Stimulated activated naive CD8-positive, alpha-beta T cell treated with anti-CD3 and anti-CD28 coated beads, Interleukin-15, Interleukin-2, amounts not matched to agents 100 ng/mL and 50 ng/mL, for 24 hours (primary cell): ENCODE results near the gene CHDH.

ENCODE experiments used
- H3K27ac Mint-ChIP-seq: one replicate; pipeline ENCODE4 v1.8.0; 2021; ENCODE audit warnings: mild to moderate bottlenecking, mixed read lengths
- H3K27me3 Mint-ChIP-seq: one replicate; pipeline ENCODE4 v1.8.0; 2021; ENCODE audit warnings: mixed read lengths
- H3K36me3 Mint-ChIP-seq: one replicate; pipeline ENCODE4 v1.8.0; 2021; ENCODE audit warnings: low read depth, mixed read lengths
- H3K4me1 Mint-ChIP-seq: one replicate; pipeline ENCODE4 v1.8.0; 2021; ENCODE audit warnings: low read depth, mixed read lengths
- H3K4me3 Mint-ChIP-seq: one replicate; pipeline ENCODE4 v1.8.0; 2021; ENCODE audit warnings: mild to moderate bottlenecking, mixed read lengths
- H3K9me3 Mint-ChIP-seq: one replicate; pipeline ENCODE4 v1.8.0; 2021; ENCODE audit warnings: mixed read lengths

CHDH gene

DNA sequence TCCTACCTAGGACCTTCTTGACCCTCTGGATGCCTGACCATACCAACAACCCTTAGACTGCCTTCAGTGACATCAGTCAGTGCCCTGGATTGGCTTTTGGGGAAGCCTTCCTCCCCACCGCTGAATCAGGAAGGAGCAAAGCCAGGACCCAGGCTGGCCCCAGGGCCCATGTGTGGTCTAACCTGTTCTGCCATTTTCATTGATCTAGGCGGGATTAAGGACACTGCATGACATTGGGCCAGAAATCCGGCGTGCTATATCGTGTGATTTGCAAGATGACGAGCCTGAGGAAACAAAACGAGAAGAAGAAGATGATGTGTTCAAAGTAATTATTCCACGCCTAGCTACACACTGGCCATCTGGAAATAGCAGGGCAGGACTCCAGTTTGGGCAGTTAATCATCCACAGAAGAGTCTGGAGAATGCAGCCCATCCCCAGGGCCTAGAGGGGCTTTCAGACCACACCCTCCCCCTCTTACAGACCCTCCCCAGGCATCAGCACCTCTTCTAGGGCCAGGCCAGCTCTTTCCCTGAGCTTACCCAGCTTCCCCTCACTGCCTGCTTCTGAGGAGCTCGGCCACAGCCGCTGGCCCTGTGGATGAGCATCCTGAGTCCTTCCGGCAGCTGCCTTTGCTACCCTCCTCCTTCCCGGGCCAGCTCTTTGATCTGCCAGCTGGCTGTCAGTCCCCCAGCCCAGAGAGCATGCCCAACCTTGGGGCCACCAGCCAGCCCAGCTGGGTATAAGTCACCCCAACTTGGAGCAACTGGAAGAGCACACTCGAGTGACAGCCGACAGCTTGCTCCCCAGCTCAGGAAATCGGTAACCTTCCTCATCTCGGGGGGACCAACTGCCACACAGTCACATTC is 45.9 kb downstream of the CHDH start:
- H3K27me3 Mint-ChIP-seq: peaks cover 4% of the 10 kb centered on the region
- H3K36me3 Mint-ChIP-seq: no peaks in the 10 kb centered on the region
- no peak overlapping the region for H3K4me3 Mint-ChIP-seq
- no peaks in the 10 kb centered on the region for H3K9me3 Mint-ChIP-seq
- no peak overlapping the region for H3K27ac Mint-ChIP-seq
- H3K4me1 Mint-ChIP-seq: no peaks in the 10 kb centered on the region

GRCh38 chr3:53799338-53799865 is 46.8 kb downstream of the CHDH start:
- H3K4me3 Mint-ChIP-seq: no peak overlapping the region
- H3K9me3 Mint-ChIP-seq: no peaks in the 10 kb centered on the region
- H3K36me3 Mint-ChIP-seq: no peaks in the 10 kb centered on the region
- no peak overlapping the region for H3K27ac Mint-ChIP-seq
- H3K27me3 Mint-ChIP-seq: peaks cover 4% of the 10 kb centered on the region
- H3K4me1 Mint-ChIP-seq: no peaks in the 10 kb centered on the region

- H3K9me3 Mint-ChIP-seq: no peaks in the 10 kb centered on the region
Measured at GRCh38 chr3:53798144-53798543, 48.1 kb downstream of the CHDH start.

DNA sequence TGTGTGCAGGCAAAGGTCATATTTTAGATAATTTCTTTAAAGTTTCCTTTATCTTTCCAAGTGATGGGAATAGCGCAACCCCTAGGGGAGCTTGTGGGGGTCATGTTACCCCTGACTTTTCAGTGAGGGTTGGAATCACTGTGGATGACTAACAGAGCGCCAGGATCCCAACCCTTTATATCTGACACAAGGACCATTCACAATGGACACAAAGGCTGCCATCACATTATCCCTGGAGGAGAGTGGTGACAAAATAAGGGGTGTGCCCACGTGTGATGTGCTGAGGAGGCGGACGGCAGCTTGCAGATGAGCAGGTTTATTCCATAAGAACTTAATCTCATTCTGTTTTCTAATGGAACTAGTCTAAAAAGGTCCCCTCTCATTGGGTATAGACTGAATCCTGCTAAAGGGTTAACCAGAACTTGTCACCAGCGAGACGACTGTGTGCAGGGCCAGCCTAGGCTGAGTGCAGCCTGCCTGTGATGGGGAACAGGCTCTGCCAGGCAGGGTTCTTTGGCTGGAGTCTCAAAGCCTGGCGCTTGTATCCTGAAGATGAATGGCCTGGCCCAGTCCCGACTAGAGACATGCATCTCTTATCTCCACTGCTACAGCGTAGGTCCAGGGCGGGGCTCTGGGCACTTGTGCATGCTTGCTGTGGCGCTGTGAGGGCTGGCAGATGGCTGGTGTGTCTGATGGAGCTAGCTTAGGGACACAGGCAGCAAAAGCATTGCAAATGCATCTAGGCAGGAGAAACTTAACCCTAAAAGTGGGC is 50.2 kb downstream of the CHDH start:
- Mint-ChIP-seq H3K27ac (no peak overlapping the region), H3K27me3 (peaks cover 4% of the 10 kb centered on the region), H3K36me3 (no peaks in the 10 kb centered on the region), H3K4me3 (no peak overlapping the region), H3K9me3 (no peaks in the 10 kb centered on the region), H3K4me1 (no peaks in the 10 kb centered on the region)

More at GRCh38 chr3:53798144-53798543, 48.1 kb downstream of the CHDH start:
- Mint-ChIP-seq H3K36me3 (no peaks in the 10 kb centered on the region), H3K4me3 (no peak overlapping the region), H3K4me1 (no peaks in the 10 kb centered on the region), H3K27ac (no peak overlapping the region), H3K27me3 (peaks cover 4% of the 10 kb centered on the region)

DNA sequence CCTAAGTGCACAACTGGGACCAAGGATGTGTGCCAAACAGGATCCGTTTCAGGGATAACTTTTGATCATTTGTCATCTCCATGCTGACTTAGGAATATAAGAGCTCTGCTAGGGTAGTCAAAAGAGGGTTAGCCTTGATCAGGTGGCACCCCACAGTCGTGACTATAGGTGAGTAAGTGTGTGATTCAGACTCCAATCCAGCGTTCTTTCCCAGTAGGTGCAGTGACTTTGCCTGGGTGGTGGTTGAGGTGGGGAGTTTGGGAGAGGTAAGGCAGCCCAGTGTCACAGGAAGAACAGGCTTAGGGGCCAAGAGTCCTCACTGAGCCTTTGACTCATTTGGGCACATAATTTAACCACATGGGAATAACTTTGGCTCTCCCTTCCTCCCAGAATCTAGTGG is 51.0 kb downstream of the CHDH start:
- Mint-ChIP-seq H3K27me3 (peaks cover 4% of the 10 kb centered on the region), H3K27ac (no peak overlapping the region), H3K4me1 (no peaks in the 10 kb centered on the region), H3K9me3 (no peaks in the 10 kb centered on the region), H3K36me3 (no peaks in the 10 kb centered on the region), H3K4me3 (no peak overlapping the region)

DNA sequence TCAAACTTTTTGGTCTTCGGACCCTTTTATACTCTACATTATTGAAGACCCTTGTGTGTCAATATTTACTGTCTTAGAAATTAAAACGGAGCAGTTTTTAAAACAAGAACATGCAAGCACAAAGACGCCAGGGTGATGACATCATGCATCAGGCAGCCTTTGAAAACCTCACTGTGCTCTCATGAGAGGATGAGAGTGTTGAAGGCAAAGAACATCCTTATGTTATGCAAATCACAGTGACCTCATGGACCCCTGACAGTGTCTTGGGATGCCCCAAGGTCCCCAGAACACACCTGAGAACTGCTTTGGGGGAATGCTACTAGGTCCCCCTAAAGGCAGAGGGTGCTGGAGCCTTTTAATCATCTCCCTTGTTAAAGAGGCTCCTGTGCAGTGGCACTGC is 51.6 kb downstream of the CHDH start:
- Mint-ChIP-seq H3K4me1 (no peaks in the 10 kb centered on the region), H3K27ac (no peak overlapping the region), H3K36me3 (no peaks in the 10 kb centered on the region), H3K4me3 (no peak overlapping the region), H3K9me3 (no peaks in the 10 kb centered on the region), H3K27me3 (peaks cover 8% of the 10 kb centered on the region)

DNA sequence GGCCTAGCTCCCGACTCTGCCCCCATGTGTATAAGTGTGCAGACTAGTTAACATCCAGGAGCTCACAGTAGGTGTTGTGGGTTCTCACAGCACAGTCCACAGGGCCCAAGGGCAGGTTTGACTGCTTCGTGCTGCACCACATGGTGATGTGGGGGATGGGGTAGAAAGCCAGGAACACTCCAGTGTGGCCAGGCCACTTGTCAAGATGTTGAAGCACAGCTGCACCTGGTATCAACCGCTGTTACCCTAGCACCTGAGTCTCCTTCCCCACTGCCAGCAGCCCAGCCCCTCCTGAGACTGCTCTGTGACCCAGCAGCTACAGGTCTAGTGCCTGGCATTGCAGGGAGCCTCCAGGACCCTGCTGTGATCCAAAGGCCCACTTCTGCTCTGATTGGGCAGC is 53.4 kb downstream of the CHDH start:
- no peak overlapping the region for H3K4me3 Mint-ChIP-seq
- H3K9me3 Mint-ChIP-seq: no peaks in the 10 kb centered on the region
- H3K27me3 Mint-ChIP-seq: peaks cover 8% of the 10 kb centered on the region
- H3K36me3 Mint-ChIP-seq: no peaks in the 10 kb centered on the region
- H3K27ac Mint-ChIP-seq: no peak overlapping the region
- H3K4me1 Mint-ChIP-seq: no peaks in the 10 kb centered on the region

DNA sequence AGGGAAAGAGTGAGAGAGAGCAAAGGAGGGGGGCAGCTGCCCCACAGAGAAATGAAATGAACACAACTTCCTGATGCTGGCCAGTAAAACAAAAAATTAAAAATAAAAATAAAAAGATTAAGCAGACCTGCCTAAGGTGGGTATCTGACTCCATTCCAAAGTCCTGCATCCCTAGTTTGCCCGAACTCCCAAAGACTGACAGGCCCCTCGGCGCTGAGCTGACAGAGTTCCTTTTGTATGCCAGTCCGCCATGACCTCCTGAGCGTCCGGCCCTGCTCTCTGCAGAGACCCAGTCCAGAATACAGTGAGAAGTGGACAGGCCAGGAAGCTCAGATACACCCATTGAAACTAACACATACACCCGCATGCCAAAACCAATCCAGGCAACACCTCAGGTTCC is 54.9 kb downstream of the CHDH start:
- no peaks in the 10 kb centered on the region for H3K36me3 Mint-ChIP-seq
- H3K27ac Mint-ChIP-seq: no peak overlapping the region
- H3K4me3 Mint-ChIP-seq: no peak overlapping the region
- H3K9me3 Mint-ChIP-seq: no peaks in the 10 kb centered on the region
- no peaks in the 10 kb centered on the region for H3K4me1 Mint-ChIP-seq
- peaks cover 8% of the 10 kb centered on the region for H3K27me3 Mint-ChIP-seq

DNA sequence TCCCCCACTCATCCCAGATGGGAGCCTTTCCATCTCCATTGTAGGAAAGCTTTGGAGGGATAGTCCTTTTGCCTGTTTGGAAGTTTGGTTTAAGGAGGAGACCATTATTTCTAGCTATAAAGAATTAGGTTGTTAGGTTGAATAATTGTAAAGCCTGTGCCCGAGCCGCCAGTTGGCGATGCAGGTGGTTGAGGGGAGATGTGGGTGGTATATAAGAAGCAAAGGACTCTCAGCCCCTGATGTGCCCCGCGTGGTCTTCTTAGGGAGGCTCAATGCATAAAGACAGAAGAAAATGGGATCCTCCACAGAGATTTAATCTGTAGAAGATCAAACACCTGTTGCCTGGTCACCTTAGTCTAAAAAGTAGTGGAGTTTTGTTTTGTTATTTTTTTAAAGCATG is 55.7 kb downstream of the CHDH start:
- Mint-ChIP-seq H3K4me3 (no peak overlapping the region), H3K27me3 (peaks cover 5% of the 10 kb centered on the region), H3K36me3 (no peaks in the 10 kb centered on the region), H3K4me1 (no peaks in the 10 kb centered on the region), H3K9me3 (no peaks in the 10 kb centered on the region), H3K27ac (no peak overlapping the region)

DNA sequence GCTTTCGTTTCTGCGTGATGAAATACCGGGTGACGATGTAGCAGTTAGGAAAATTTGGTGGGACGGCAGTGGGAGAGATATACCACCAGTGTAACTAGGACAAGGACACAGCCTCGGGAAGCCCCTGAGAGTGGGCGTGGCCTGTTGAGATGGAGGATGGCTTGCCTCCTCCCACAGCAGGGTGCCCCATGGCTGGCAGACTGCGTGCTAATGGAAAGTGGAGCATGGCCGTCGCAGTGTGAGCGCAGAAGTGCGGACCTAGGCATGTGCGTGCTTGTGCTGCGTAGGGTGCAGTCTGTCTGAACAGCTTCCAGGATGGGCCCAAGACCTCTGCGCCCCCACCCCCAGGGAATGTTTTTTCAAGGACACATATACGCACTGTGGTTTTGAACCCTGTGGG is 56.8 kb downstream of the CHDH start:
- no peak overlapping the region for H3K27ac Mint-ChIP-seq
- H3K4me1 Mint-ChIP-seq: no peaks in the 10 kb centered on the region
- H3K9me3 Mint-ChIP-seq: no peaks in the 10 kb centered on the region
- H3K36me3 Mint-ChIP-seq: no peaks in the 10 kb centered on the region
- H3K27me3 Mint-ChIP-seq: peaks cover 3% of the 10 kb centered on the region
- no peak overlapping the region for H3K4me3 Mint-ChIP-seq

DNA sequence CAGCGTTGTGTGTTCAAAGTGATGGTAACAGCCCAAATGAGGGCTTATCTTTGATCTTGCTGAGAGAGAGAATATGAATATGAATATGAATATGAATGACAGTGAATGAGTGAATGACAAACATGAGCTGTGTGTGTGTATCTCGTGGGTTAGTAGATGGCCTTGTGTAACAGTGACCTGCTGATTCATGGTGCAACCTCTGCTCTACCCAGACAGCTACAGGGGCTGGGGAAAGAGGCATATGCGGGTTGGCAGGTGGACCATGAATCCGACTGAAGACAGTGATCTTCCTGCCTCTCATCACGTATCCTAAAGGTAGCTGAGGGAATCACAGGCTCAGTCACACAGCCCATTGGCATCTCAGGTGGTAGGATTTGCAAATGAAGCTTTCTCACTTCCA is 58.2 kb downstream of the CHDH start:
- Mint-ChIP-seq H3K4me3 (no peak overlapping the region), H3K27me3 (peaks cover 8% of the 10 kb centered on the region), H3K36me3 (no peaks in the 10 kb centered on the region), H3K4me1 (no peaks in the 10 kb centered on the region), H3K27ac (no peak overlapping the region), H3K9me3 (no peaks in the 10 kb centered on the region)

DNA sequence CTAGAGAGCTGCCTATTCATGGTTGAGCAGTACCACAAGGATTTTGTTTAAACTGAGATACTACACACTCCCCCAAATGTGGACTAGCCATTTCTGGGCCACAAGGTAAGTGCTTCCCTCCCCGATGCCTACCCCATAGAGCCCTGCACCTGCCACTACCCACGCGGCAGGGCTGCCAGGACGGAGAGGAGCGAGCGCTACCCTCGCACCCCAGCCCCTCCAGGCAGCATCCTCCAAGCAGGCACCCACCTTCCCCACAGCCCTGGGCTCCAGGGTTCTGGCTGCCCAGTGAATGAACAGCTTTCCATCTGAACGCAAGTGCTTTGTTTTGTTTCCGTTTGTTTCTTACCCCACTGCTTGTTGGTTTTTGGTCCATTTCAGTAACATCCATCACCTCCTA is 59.2 kb downstream of the CHDH start:
- Mint-ChIP-seq H3K4me3 (no peak overlapping the region), H3K4me1 (no peaks in the 10 kb centered on the region), H3K27ac (no peak overlapping the region), H3K9me3 (no peaks in the 10 kb centered on the region), H3K36me3 (no peaks in the 10 kb centered on the region), H3K27me3 (peaks cover 8% of the 10 kb centered on the region)

DNA sequence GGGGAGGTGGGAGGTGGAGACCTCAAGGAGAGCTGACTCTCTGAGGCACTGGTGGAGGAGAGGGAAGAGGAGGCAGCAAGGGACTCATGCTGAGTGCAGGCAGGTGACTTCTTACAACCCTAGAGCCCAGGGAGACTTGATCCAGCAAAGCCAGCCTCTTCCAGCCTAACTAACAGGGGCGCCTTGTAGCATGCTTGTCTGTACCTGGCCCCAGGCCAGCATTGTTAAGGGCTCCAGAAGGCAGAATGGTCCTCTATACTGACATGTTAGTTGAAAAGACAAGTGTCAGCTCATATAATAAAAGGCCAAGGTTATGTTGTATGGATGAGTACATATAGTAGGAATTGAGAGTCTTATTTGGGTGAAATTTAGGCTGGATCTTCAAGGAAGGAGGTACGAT is 65.4 kb downstream of the CHDH start:
- H3K4me1 Mint-ChIP-seq: no peaks in the 10 kb centered on the region

DNA sequence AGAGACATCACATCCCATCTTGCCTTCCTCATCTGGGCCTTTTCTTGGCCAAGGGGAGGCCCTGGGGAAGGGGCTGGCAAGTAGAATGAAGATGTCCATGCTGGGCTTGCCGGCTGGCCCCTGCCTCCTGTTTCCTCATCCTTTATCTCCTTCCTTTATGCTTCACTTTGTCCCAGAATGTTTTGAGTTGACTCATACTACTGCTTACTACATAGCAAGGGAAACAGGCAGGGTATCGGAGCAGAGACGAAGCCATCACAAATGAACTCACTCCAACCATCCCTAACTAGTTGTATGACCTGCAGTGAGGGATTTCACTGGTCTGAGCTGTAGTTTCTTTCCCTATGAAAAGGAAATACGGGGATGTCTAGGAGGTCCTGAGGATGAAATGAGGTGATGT is 66.0 kb downstream of the CHDH start:
- Mint-ChIP-seq H3K36me3 (no peaks in the 10 kb centered on the region), H3K27ac (no peak overlapping the region), H3K4me1 (no peaks in the 10 kb centered on the region), H3K27me3 (peaks cover 9% of the 10 kb centered on the region), H3K9me3 (no peaks in the 10 kb centered on the region), H3K4me3 (no peak overlapping the region)

More for the DNA sequence above, 65.4 kb downstream of the CHDH start:
- no peak overlapping the region for H3K4me3 Mint-ChIP-seq
- H3K27me3 Mint-ChIP-seq: peaks cover 9% of the 10 kb centered on the region
- no peaks in the 10 kb centered on the region for H3K36me3 Mint-ChIP-seq
- no peak overlapping the region for H3K27ac Mint-ChIP-seq
- H3K9me3 Mint-ChIP-seq: no peaks in the 10 kb centered on the region

DNA sequence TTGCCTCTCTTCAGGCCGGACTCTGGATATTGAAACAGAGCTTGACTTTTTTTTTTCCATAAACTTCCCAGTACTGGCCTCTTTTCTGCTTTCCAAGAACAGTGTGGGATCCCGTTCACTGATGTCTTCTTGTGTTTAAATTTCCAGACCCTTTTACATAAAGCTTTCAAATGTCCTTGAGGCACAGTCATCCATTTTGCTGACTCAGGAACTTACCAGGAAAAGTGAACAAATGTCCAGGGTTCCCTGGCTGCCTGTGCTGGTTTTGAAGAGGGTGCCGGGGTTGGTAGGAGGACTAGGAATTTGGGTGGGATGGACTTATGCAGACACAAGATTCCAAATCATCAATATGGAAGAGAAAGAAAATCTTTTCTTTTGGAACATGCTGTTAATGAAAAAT is 68.1 kb downstream of the CHDH start:
- H3K27me3 Mint-ChIP-seq: peaks cover 5% of the 10 kb centered on the region
- H3K27ac Mint-ChIP-seq: no peak overlapping the region
- no peaks in the 10 kb centered on the region for H3K4me1 Mint-ChIP-seq
- H3K9me3 Mint-ChIP-seq: no peaks in the 10 kb centered on the region
- H3K4me3 Mint-ChIP-seq: no peak overlapping the region
- H3K36me3 Mint-ChIP-seq: no peaks in the 10 kb centered on the region
